Neural cell (in vitro differentiated cells): ENCODE measurements around the gene DUSP22. TPM values are rescaled to one million over a fixed set of nuclear protein-coding genes. Genes with fewer than 3 reads are reported as not detected.

Experiments used
- H2AFZ ChIP-seq: fragments of 200-600, 300-800 bp; sonication (generic), shearing (Covaris generic); 2 replicates; pipeline ENCODE4 v1.6.0; 2014; ENCODE audit warnings: low read depth, mild to moderate bottlenecking, antibody characterized with exemption, low read length, moderate library complexity
- H3F3A ChIP-seq: fragments of 200-600 bp; shearing (Covaris generic); 2 replicates; pipeline ENCODE4 v1.6.1; 2016; ENCODE audit warnings: mild to moderate bottlenecking, moderate library complexity, mixed read lengths, antibody characterized with exemption, low read length; ENCODE audit not compliant: insufficient read depth, poor library complexity, severe bottlenecking
- H3K27ac ChIP-seq: fragments of 200-600, 300-800 bp; sonication (generic), shearing (Covaris generic); 2 replicates; pipeline ENCODE4 v1.5.1; 2014; ENCODE audit warnings: mild to moderate bottlenecking, low read length, moderate library complexity
- H3K27me3 ChIP-seq: fragments of 300-800, 200-600 bp; sonication (generic), shearing (Covaris generic); 2 replicates; pipeline ENCODE4 v1.6.0; 2014; ENCODE audit warnings: mild to moderate bottlenecking, low read depth, low read length, moderate library complexity; ENCODE audit not compliant: insufficient read depth
- H3K36me3 ChIP-seq: fragments of 300-800, 200-600 bp; sonication (generic), shearing (Covaris generic); 2 replicates; pipeline ENCODE4 v1.5.1; 2014; ENCODE audit warnings: mild to moderate bottlenecking, antibody characterized with exemption, low read length, moderate library complexity; ENCODE audit not compliant: insufficient read depth
- H3K4me2 ChIP-seq: fragments of 300-800, 200-600 bp; sonication (generic), shearing (Covaris generic); 2 replicates; pipeline ENCODE4 v1.6.0; 2014; ENCODE audit warnings: mild to moderate bottlenecking, low read length
- H3K4me3 ChIP-seq: fragments of 300-800, 200-600 bp; sonication (generic), shearing (Covaris generic); 2 replicates; pipeline ENCODE4 v1.5.1; 2014; ENCODE audit warnings: mild to moderate bottlenecking, low read length, moderate library complexity
- H3K79me2 ChIP-seq: fragments of 200-600 bp; shearing (Covaris generic); replicated peaks from 2 replicates; pipeline ENCODE4 v1.6.0; 2014; ENCODE audit warnings: mild to moderate bottlenecking, low read length, moderate library complexity; ENCODE audit not compliant: insufficient read depth
- H3K9ac ChIP-seq: fragments of 300-800, 200-600 bp; sonication (generic), shearing (Covaris generic); 2 replicates; pipeline ENCODE4 v1.6.1; 2016; ENCODE audit warnings: mild to moderate bottlenecking, low read length, mixed read lengths
- H3K9me2 ChIP-seq: fragments of 200-600 bp; shearing (Covaris generic); 2 replicates; pipeline ENCODE4 v1.6.1; 2016; ENCODE audit warnings: mild to moderate bottlenecking, low read length, mixed read lengths; ENCODE audit not compliant: insufficient read depth
- H3K9me3 ChIP-seq: fragments of 200-600, 300-800 bp; sonication (generic), shearing (Covaris generic); 2 replicates; pipeline ENCODE4 v1.6.1; 2016; ENCODE audit warnings: mild to moderate bottlenecking, mixed run types, low read length, moderate library complexity, mixed read lengths
- H4K20me1 ChIP-seq: fragments of 200-600 bp; shearing (Covaris generic); 2 replicates; pipeline ENCODE4 v1.6.1; 2016; ENCODE audit warnings: mild to moderate bottlenecking, mixed run types; ENCODE audit not compliant: insufficient read depth
- CTCF ChIP-seq: fragments of 450-650 bp; IDR thresholded peaks from 2 replicates; pipeline ENCODE4 v1.5.1; 2014; ENCODE audit warnings: antibody characterized with exemption, mild to moderate bottlenecking, moderate library complexity; ENCODE audit not compliant: poor library complexity, severe bottlenecking
- EP300 ChIP-seq: fragments of 450-650 bp; conservative IDR thresholded peaks from 2 replicates; pipeline ENCODE4 v1.6.1; 2014; ENCODE audit warnings: antibody characterized with exemption, mild to moderate bottlenecking, moderate library complexity; ENCODE audit not compliant: poor library complexity, severe bottlenecking
- EZH2 ChIP-seq: fragments of 200-600, 300-800 bp; shearing (Covaris generic), sonication (generic); IDR thresholded peaks from 2 replicates; pipeline ENCODE4 v1.6.1; 2014; ENCODE audit warnings: antibody characterized with exemption, low read length, borderline replicate concordance, mild to moderate bottlenecking; ENCODE audit not compliant: insufficient read depth, poor library complexity, severe bottlenecking
- MXI1 ChIP-seq: fragments of 450-650 bp; conservative IDR thresholded peaks from 2 replicates; pipeline ENCODE4 v1.6.1; 2014; ENCODE audit warnings: antibody characterized with exemption, mild to moderate bottlenecking; ENCODE audit not compliant: poor library complexity, severe bottlenecking
- POLR2AphosphoS5 ChIP-seq: IDR thresholded peaks from 2 replicates; pipeline ENCODE4 v1.6.1; 2012
- RAD21 ChIP-seq: fragments of 450-650 bp; conservative IDR thresholded peaks from 2 replicates; pipeline ENCODE4 v1.6.1; 2014; ENCODE audit warnings: antibody characterized with exemption, mild to moderate bottlenecking, moderate library complexity
- REST ChIP-seq: IDR thresholded peaks from 2 replicates; pipeline ENCODE4 v1.6.1; 2012; ENCODE audit warnings: borderline replicate concordance
- SMC3 ChIP-seq: fragments of 450-650 bp; conservative IDR thresholded peaks from 2 replicates; pipeline ENCODE4 v1.6.1; 2014; ENCODE audit warnings: antibody characterized with exemption, mild to moderate bottlenecking, moderate library complexity; ENCODE audit not compliant: poor library complexity
- TAF1 ChIP-seq: IDR thresholded peaks from 2 replicates; pipeline ENCODE4 v1.6.1; 2012; ENCODE audit warnings: low read depth
- polyA plus RNA-seq: library from polyadenylated mRNA; depleted of rRNA; stranded (reverse); fragments of >200 nt; gene quantifications from 2 replicates; pipeline ENCODE4 v1.2.3, GENCODE V29; 2014

The DUSP22 gene
- polyA plus RNA-seq, 1 donor from 2014 or later: 24.9 TPM

- Histone ChIP-seq H3K9ac (no peak overlapping the region), H3K4me2 (no peak overlapping the region), H3F3A (no peaks in the 10 kb centered on the region), H3K9me3 (no peaks in the 10 kb centered on the region), H4K20me1 (no peaks in the 10 kb centered on the region), H3K9me2 (no peaks in the 10 kb centered on the region), H3K79me2 (no peaks in the 10 kb centered on the region), H3K27ac (peak overlapping the region; percentile 4), H3K27me3 (no peaks in the 10 kb centered on the region), H2AFZ (no peak overlapping the region), H3K36me3 (no peaks in the 10 kb centered on the region), H3K4me3 (no peak overlapping the region)
- TF ChIP-seq EZH2 (no peak), SMC3 (no peak), RAD21 (no peak), EP300 (no peak), TAF1 (no peak), CTCF (no peak), POLR2AphosphoS5 (no peak), REST (no peak), MXI1 (no peak)
These were observed 35.9 kb downstream of the DUSP22 start for GRCh38 chr6:328136-328670.

- Histone ChIP-seq H4K20me1 (no peaks in the 10 kb centered on the region), H3K4me3 (no peak overlapping the region), H3K27me3 (no peaks in the 10 kb centered on the region), H2AFZ (no peak overlapping the region), H3F3A (no peaks in the 10 kb centered on the region), H3K9me3 (no peaks in the 10 kb centered on the region), H3K27ac (peak overlapping the region; percentile 4), H3K4me2 (peak overlapping the region; percentile 1), H3K79me2 (no peaks in the 10 kb centered on the region), H3K9me2 (no peaks in the 10 kb centered on the region), H3K36me3 (no peaks in the 10 kb centered on the region), H3K9ac (no peak overlapping the region)
- no peak for TF ChIP-seq MXI1
- no peak for TF ChIP-seq TAF1
- TF ChIP-seq REST: peak; percentile 52
- TF ChIP-seq EP300: peak; percentile 82
- TF ChIP-seq SMC3: no peak
- TF ChIP-seq CTCF: no peak
- no peak for TF ChIP-seq EZH2
- peak; percentile 63 for TF ChIP-seq POLR2AphosphoS5
- no peak for TF ChIP-seq RAD21
These were observed 36.6 kb downstream of the DUSP22 start for GRCh38 chr6:328924-329323.
